ENCODE measurements around the gene SPATS2. TPM values are rescaled to one million over a fixed set of nuclear protein-coding genes. Genes with fewer than 3 reads are reported as not detected.
A peak's percentile ranks its signal among the peaks of the same experiment; 100 is the strongest.
"Not testable (repeated sequence)": the region's sequence is repeated elsewhere in the genome, so short reads cannot be mapped to it uniquely, and the experiment has no call there.

SPATS2 gene
- total RNA-seq, 1 donor from 2014 or later = 16.2 TPM

- Mint-ChIP-seq H3K27ac (peak overlapping the region; percentile 48), H3K36me3 (ENCODE audit: low read depth) (peaks cover 12% of the 10 kb centered on the region), H3K4me3 (peak overlapping the region; percentile 24), H3K27me3 (no peaks in the 10 kb centered on the region), H3K4me1 (peaks cover 30% of the 10 kb centered on the region), H3K9me3 (no peaks in the 10 kb centered on the region)
- DNase-seq = peak; percentile 74
- intact Hi-C loops (cut with micrococcal nuclease) = no loop called here
These were observed 2.3 kb downstream of the SPATS2 start for GRCh38 chr12:49369411-49370145.

- intact Hi-C loops (cut with micrococcal nuclease) = no loop called here
- Mint-ChIP-seq H3K36me3 (ENCODE audit: low read depth) (peaks cover 12% of the 10 kb centered on the region), H3K4me3 (no peak overlapping the region), H3K9me3 (no peaks in the 10 kb centered on the region), H3K27ac (no peak overlapping the region), H3K27me3 (no peaks in the 10 kb centered on the region), H3K4me1 (peaks cover 31% of the 10 kb centered on the region)
- no peak for DNase-seq
These were observed 3.3 kb downstream of the SPATS2 start for GRCh38 chr12:49370539-49370938.

- Mint-ChIP-seq H3K27me3 (no peaks in the 10 kb centered on the region), H3K4me3 (no peak overlapping the region), H3K27ac (no peak overlapping the region), H3K36me3 (ENCODE audit: low read depth) (peaks cover 10% of the 10 kb centered on the region), H3K9me3 (no peaks in the 10 kb centered on the region), H3K4me1 (peaks cover 7% of the 10 kb centered on the region)
- intact Hi-C loops (cut with micrococcal nuclease) = no loop called here
- DNase-seq = no peak
These were observed 8.1 kb downstream of the SPATS2 start for GRCh38 chr12:49375406-49375805.

DNA sequence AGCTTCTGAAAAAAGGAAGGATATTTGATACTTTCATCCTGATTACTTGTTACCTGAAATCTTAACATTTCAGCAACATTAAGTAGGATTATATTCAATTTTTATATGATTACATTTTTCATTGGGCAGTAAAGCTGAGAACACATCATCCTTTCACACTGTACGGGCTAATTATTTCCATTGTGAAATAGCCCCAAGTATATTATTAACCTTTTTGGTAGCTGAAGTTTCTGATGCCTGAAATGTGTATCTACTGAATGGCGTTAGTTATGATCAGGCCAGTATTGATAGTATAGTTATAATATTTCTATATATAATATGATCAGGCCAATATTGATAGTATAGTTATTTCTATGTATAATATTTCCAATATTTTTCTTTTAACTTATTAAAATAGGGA is 10.1 kb downstream of the SPATS2 start:
- DNase-seq = no peak
- intact Hi-C loops (cut with micrococcal nuclease) = no loop called here
- peaks cover 3% of the 10 kb centered on the region for H3K36me3 Mint-ChIP-seq (ENCODE audit: low read depth)
- H3K9me3 Mint-ChIP-seq = no peaks in the 10 kb centered on the region
- no peaks in the 10 kb centered on the region for H3K27me3 Mint-ChIP-seq
- no peak overlapping the region for H3K4me3 Mint-ChIP-seq
- peaks cover 3% of the 10 kb centered on the region for H3K4me1 Mint-ChIP-seq
- H3K27ac Mint-ChIP-seq = no peak overlapping the region

DNA sequence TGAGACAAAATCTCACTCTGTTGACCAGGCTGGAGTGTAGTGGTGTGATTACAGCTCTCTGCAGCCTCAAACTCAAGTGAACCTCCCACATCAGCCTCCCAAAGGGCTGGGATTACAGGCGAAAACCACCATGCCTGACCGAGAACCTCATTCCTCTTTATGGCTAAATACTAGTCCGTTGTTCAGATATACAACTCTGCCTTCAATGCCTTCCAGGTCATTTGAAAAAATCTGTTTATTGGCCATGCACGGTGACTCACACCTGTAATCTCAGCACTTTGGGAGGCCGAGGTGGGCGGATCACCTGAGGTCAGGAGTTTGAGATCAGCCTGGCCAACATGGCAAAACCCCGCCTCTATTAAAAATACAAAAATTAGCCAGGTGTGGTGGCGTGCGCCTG is 12.9 kb downstream of the SPATS2 start:
- H3K36me3 Mint-ChIP-seq (ENCODE audit: low read depth); DNase-seq; H3K27me3 Mint-ChIP-seq; H3K27ac Mint-ChIP-seq; H3K4me3 Mint-ChIP-seq; intact Hi-C loops (cut with micrococcal nuclease); H3K9me3 Mint-ChIP-seq; H3K4me1 Mint-ChIP-seq: not testable (repeated sequence)

DNA sequence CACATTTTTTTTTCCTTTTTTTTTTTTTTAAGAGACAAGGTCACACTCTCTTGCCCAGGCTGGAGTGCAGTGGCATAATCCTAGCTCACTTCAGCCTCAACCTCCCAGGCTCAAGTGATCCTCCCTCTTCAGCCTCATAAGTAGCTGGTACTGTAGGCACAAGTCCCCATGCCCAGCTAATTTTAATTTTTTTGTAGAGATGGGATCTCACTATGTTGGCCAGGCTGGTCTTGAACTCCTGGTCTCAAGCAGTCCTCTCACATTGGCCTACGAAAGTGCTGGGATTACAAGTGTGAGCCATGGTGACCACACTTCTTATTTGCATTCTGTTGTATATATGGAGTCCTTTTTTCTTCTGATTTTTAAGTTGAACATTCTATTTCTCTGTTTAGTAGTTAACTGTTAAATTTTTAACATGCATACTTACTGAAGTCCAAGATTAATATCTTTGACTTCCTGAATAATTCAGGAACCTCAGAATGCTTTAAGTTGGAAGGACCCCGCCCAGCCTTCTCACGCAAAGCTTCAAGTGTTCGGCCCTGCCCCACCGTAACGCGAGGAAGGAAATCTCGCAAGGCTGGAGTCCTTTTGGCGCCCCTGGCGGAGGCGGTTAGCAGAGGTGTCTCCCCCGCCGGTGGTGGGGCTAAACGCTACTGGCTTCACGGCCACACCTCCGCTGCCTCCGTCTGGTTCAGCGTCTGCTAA is 21.6 kb downstream of the SPATS2 start:
- Mint-ChIP-seq H3K9me3 (no peaks in the 10 kb centered on the region), H3K4me3 (peak overlapping the region; percentile 27)
- intact Hi-C loops (cut with micrococcal nuclease) = no loop called here

DNA sequence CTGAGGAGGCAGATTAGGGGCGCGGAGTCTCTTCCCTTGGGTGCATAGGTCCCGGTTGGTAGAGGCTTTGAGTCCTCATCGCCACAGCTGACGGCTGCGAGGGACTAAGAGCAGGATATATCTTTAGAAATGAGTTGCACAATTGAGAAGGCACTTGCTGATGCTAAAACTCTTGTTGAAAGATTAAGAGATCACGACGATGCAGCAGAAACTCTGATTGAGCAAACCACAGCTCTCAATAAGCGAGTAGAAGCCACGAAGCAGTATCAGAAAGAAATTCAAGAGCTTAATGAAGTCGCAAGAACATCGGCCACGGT is 22.1 kb downstream of the SPATS2 start:
- intact Hi-C loops (cut with micrococcal nuclease) = no loop called here
- H3K36me3 Mint-ChIP-seq (ENCODE audit: low read depth) = peaks cover 6% of the 10 kb centered on the region
- H3K27ac Mint-ChIP-seq = no peak overlapping the region
- DNase-seq = no peak
- H3K9me3 Mint-ChIP-seq = no peaks in the 10 kb centered on the region
- peaks cover 6% of the 10 kb centered on the region for H3K4me1 Mint-ChIP-seq
- H3K4me3 Mint-ChIP-seq = peak overlapping the region; percentile 27
- H3K27me3 Mint-ChIP-seq = no peaks in the 10 kb centered on the region

More for the DNA sequence above, 21.6 kb downstream of the SPATS2 start:
- Mint-ChIP-seq H3K27me3 (no peaks in the 10 kb centered on the region), H3K4me1 (peaks cover 6% of the 10 kb centered on the region), H3K36me3 (ENCODE audit: low read depth) (peaks cover 6% of the 10 kb centered on the region), H3K27ac (no peak overlapping the region)
- DNase-seq = peak; percentile 89

GRCh38 chr12:49397000-49397399 is 29.7 kb downstream of the SPATS2 start:
- Mint-ChIP-seq H3K9me3 (no peaks in the 10 kb centered on the region), H3K4me1 (no peaks in the 10 kb centered on the region), H3K36me3 (ENCODE audit: low read depth) (no peaks in the 10 kb centered on the region), H3K27ac (no peak overlapping the region), H3K27me3 (peaks cover 2% of the 10 kb centered on the region), H3K4me3 (no peak overlapping the region)
- intact Hi-C loops (cut with micrococcal nuclease) = no loop called here
- no peak for DNase-seq

DNA sequence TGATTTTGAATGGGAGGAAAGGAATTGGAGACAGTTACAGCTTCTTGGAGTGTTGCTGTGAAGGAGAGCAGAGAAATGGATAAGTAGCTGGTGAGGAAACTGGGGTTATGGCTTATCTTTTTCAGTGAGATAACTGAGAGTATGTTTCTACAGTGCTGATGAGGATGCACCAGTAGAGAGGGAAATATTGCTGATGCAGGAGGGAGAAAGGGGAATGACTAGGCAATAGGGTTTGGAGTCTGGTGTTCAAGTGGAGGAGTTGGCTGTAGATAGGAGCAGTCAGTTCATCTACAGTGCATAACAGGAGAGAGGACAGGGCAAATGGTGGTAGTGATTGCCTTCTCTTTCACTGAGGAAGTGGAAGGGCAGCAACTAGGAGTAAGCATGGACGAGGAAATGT is 33.0 kb downstream of the SPATS2 start:
- H3K36me3 Mint-ChIP-seq (ENCODE audit: low read depth) = no peaks in the 10 kb centered on the region
- H3K4me1 Mint-ChIP-seq = peaks cover 8% of the 10 kb centered on the region
- H3K9me3 Mint-ChIP-seq = no peaks in the 10 kb centered on the region
- intact Hi-C loops (cut with micrococcal nuclease) = no loop called here
- no peak overlapping the region for H3K4me3 Mint-ChIP-seq
- H3K27ac Mint-ChIP-seq = no peak overlapping the region
- no peak for DNase-seq
- peaks cover 2% of the 10 kb centered on the region for H3K27me3 Mint-ChIP-seq

DNA sequence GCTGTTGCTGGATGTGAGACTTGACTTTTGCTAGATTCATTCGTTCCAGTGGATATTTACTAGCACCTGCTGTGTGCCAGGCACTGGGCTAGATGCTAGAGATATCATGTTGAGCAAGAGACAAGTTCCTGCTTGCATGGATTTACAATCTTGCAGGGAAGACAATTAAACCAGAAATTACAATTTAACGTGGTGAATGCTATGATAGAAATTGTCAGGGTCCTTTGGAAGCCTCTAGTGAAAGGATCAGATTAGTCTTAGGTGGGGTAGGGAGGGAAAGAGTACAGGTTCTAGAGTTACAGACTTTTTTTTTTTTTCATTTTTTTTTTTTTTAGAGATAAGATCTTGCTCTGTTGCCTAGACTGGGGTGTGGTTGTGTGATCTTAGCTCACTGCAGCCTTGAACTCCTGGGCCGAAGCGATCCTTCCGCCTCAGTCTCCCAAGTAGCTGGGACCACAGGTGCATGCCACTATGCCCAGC is 36.7 kb downstream of the SPATS2 start:
- H3K27ac Mint-ChIP-seq = no peak overlapping the region
- H3K4me1 Mint-ChIP-seq = peaks cover 8% of the 10 kb centered on the region
- no peaks in the 10 kb centered on the region for H3K36me3 Mint-ChIP-seq (ENCODE audit: low read depth)
- H3K9me3 Mint-ChIP-seq = no peaks in the 10 kb centered on the region
- intact Hi-C loops (cut with micrococcal nuclease) = no loop called here
- peak; percentile 57 for DNase-seq
- no peaks in the 10 kb centered on the region for H3K27me3 Mint-ChIP-seq
- no peak overlapping the region for H3K4me3 Mint-ChIP-seq

- H3K4me3 Mint-ChIP-seq = no peak overlapping the region
- H3K27ac Mint-ChIP-seq = no peak overlapping the region
- intact Hi-C loops (cut with micrococcal nuclease) = no loop called here
- no peaks in the 10 kb centered on the region for H3K9me3 Mint-ChIP-seq
- peaks cover 8% of the 10 kb centered on the region for H3K4me1 Mint-ChIP-seq
- no peaks in the 10 kb centered on the region for H3K36me3 Mint-ChIP-seq (ENCODE audit: low read depth)
- no peak for DNase-seq
- no peaks in the 10 kb centered on the region for H3K27me3 Mint-ChIP-seq
These were observed 37.7 kb downstream of the SPATS2 start for GRCh38 chr12:49404956-49405355.

GRCh38 chr12:49410818-49411217 is 43.6 kb downstream of the SPATS2 start:
- no peaks in the 10 kb centered on the region for H3K27me3 Mint-ChIP-seq
- intact Hi-C loops (cut with micrococcal nuclease) = no loop called here
- H3K9me3 Mint-ChIP-seq = no peaks in the 10 kb centered on the region

GRCh38 chr12:49413010-49413409 is 45.7 kb downstream of the SPATS2 start:
- peaks cover 5% of the 10 kb centered on the region for H3K4me1 Mint-ChIP-seq
- intact Hi-C loops (cut with micrococcal nuclease) = no loop called here

More at GRCh38 chr12:49410818-49411217, 43.6 kb downstream of the SPATS2 start:
- Mint-ChIP-seq H3K27ac (no peak overlapping the region), H3K4me1 (peaks cover 5% of the 10 kb centered on the region), H3K4me3 (no peak overlapping the region), H3K36me3 (ENCODE audit: low read depth) (no peaks in the 10 kb centered on the region)
- DNase-seq = no peak

DNA sequence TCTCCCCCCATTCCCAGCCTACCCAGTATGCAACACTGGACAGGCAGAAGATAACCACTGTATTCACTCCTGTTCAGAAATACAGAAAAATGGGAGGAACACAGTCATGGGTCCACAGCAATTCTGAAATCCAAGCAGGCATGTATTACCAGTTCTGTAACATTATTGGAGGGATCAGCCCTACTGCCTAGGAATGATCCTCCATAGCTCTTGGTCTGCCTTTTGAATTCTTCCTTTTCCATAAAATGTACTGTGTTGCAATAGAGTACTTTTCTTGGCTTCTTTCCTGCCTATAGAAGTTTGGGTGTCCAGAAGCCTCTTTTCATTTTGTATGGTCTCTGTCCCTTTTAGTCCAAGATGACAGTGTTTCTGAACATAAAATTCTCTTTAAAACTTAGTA is 46.5 kb downstream of the SPATS2 start:
- Mint-ChIP-seq H3K4me1 (peaks cover 5% of the 10 kb centered on the region), H3K27me3 (no peaks in the 10 kb centered on the region), H3K36me3 (ENCODE audit: low read depth) (no peaks in the 10 kb centered on the region), H3K9me3 (no peaks in the 10 kb centered on the region), H3K4me3 (no peak overlapping the region), H3K27ac (no peak overlapping the region)
- intact Hi-C loops (cut with micrococcal nuclease) = no loop called here
- no peak for DNase-seq

More at GRCh38 chr12:49413010-49413409, 45.7 kb downstream of the SPATS2 start:
- DNase-seq = no peak
- Mint-ChIP-seq H3K27ac (no peak overlapping the region), H3K36me3 (ENCODE audit: low read depth) (no peaks in the 10 kb centered on the region), H3K4me3 (no peak overlapping the region), H3K9me3 (no peaks in the 10 kb centered on the region), H3K27me3 (no peaks in the 10 kb centered on the region)

All from activated CD4-positive, alpha-beta T cell treated with anti-CD3 and anti-CD28 coated beads, Interleukin-2, amount 10 ng/mL, durations not matched to agents 24 days and 14 days (primary cell).